Amniotic stem cell (primary cell): ENCODE measurements around the gene MYO6.

Experiments used
- DNase-seq: peaks from one replicate; lab custom pipeline; 2025; lab: John Stamatoyannopoulos, UW

MYO6 gene

GRCh38 chr6:75946146-75946831, 197.2 kb downstream of the MYO6 start:
- no peak for DNase-seq

- DNase-seq, result no peak
Measured at GRCh38 chr6:75947935-75948334, 198.9 kb downstream of the MYO6 start.

- DNase-seq, result no peak
Measured at GRCh38 chr6:75952128-75952527, 203.1 kb downstream of the MYO6 start.

- no peak for DNase-seq
Measured at GRCh38 chr6:75963569-75963968, 214.5 kb downstream of the MYO6 start.

GRCh38 chr6:75968143-75968542, 219.1 kb downstream of the MYO6 start:
- no peak for DNase-seq
